ENCODE measurements around the gene YIPF7.

Gene YIPF7

GRCh38 chr4:44660396-44660795, 9.0 kb upstream of the YIPF7 start:
- no peak for TF ChIP-seq CTCF (IDR thresholded peaks at IDR 0.05; ENCODE audit: extremely low read depth, missing control alignments)
- no peak for DNase-seq (ENCODE audit: low spot score)

GRCh38 chr4:44652002-44652401, 577 bp upstream of the YIPF7 start:
- DNase-seq (ENCODE audit: low spot score) = no peak
- no peak for TF ChIP-seq CTCF (IDR thresholded peaks at IDR 0.05; ENCODE audit: extremely low read depth, missing control alignments)

- no peak for DNase-seq (ENCODE audit: low spot score)
- TF ChIP-seq CTCF (IDR thresholded peaks at IDR 0.05; ENCODE audit: extremely low read depth, missing control alignments) = no peak
These were observed 5.3 kb downstream of the YIPF7 start for GRCh38 chr4:44646151-44646550.

- DNase-seq (ENCODE audit: low spot score) = no peak
- no peak for TF ChIP-seq CTCF (IDR thresholded peaks at IDR 0.05; ENCODE audit: extremely low read depth, missing control alignments)
These were observed 13.3 kb downstream of the YIPF7 start for GRCh38 chr4:44638091-44638490.

GRCh38 chr4:44632733-44633132, 18.7 kb downstream of the YIPF7 start:
- no peak for DNase-seq (ENCODE audit: low spot score)
- TF ChIP-seq CTCF (IDR thresholded peaks at IDR 0.05; ENCODE audit: extremely low read depth, missing control alignments) = no peak

GRCh38 chr4:44632089-44632488, 19.3 kb downstream of the YIPF7 start:
- DNase-seq (ENCODE audit: low spot score) = no peak

GRCh38 chr4:44629280-44629866, 22.1 kb downstream of the YIPF7 start:
- TF ChIP-seq CTCF (IDR thresholded peaks at IDR 0.05; ENCODE audit: extremely low read depth, missing control alignments) = peak; percentile 35
- peak; percentile 42 for DNase-seq (ENCODE audit: low spot score)

More at GRCh38 chr4:44632089-44632488, 19.3 kb downstream of the YIPF7 start:
- no peak for TF ChIP-seq CTCF (IDR thresholded peaks at IDR 0.05; ENCODE audit: extremely low read depth, missing control alignments)
